ENCODE results near the gene NOVA1. TPM values are rescaled to one million over a fixed set of nuclear protein-coding genes. Genes with fewer than 3 reads are reported as not detected.
A peak's percentile ranks its signal among the peaks of the same experiment; 100 is the strongest.
"Not testable (repeated sequence)": the region's sequence is repeated elsewhere in the genome, so short reads cannot be mapped to it uniquely, and the experiment has no call there.

Gene NOVA1
- total RNA-seq (1 to 10 TPM; 2.3 to 5.2 (median 3.1) TPM), polyA plus RNA-seq (3.5 TPM)
- long read RNA-seq, donor 1, partial matches to known transcripts: 0 of 2 reads
- long read RNA-seq, donor 1, other reads (novel, unspliced or antisense): 1 of 2 reads
- long read RNA-seq, donor 2, partial matches to known transcripts: 0 of 1 reads
- long read RNA-seq, donor 2, other reads (novel, unspliced or antisense): 1 of 1 reads
- long read RNA-seq, donor 3, full-length matches to known transcripts: 1 of 1 reads
- long read RNA-seq, donor 3, partial matches to known transcripts: 0 of 1 reads
- long read RNA-seq, donor 3, other reads (novel, unspliced or antisense): 0 of 1 reads
- long read RNA-seq, donor 4: 0 reads

DNA sequence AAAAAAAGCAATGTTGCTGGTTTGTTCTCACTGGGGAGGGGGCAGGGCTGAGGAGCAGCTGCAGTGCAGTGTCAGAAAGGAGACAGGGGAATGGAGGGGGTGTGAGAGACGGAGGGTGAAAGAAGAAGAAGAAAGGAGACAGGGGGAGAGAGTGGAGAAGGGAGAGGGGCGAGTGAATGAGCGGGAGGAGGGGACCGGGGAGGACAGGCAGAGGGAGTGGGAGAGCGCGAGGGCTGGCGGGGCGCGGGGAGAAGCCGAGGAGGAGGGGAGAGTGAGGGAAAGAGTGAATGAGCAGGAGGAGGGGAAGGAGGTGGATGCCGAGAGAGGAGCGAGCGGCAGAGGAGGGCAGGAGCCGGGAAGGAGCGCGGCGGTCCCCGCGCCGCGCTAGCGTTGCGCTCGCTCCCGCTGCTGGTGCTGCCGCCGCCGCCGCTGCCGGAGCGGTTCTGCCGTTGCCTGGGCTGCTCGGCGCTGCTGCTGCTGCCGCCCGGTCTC is at the start of gene NOVA1:
Gene NOVA1 (minus strand): TSS at position 445 of the 492 bp plus-strand sequence. CDS start 597 bp downstream, outside the sequence.
- H3K4me3 ChIP-seq (ENCODE audit: low read length): peak within 1 kb of the TSS; percentile 95
- H3K9me3 ChIP-seq (ENCODE audit: control insufficient read depth, low read length): no peaks in the 10 kb centered on the region
- WGBS: under 1% methylated on average over 36 of the region's 36 CpGs
- no peak for DNase-seq
- peak; percentile 62 to 72 for ATAC-seq
- intact Hi-C loops (cut with DNase I): no loop called here
- no peaks in the 10 kb centered on the region for H3K27me3 ChIP-seq (ENCODE audit: control insufficient read depth, insufficient read depth)
- H3K4me1 ChIP-seq (ENCODE audit: control insufficient read depth, insufficient read depth, low read length): no peaks in the 10 kb centered on the region
- peak within 1 kb of the TSS; percentile 59 for H3K27ac ChIP-seq (ENCODE audit: low read length)

DNA sequence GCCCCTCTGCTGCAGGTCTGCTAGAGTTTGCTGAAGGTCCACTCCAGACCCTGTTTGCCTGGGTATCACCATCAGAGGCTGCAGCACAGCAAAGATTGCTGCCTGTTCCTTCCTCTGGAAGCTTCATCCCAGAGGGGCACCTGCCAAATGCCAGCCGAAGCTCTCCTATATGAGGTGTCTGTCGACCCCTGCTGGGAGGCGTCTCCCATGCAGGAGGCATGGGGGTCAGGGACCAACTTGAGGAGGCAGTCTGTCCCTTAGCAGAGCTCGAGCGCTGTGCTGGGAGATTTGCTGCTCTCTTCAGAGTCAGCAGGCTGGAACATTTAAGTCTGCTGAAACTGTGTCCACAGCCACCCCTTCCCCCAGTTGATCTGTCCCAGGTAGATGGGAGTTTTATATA is 47.2 kb upstream of the NOVA1 start:
- intact Hi-C loops (cut with DNase I); H3K4me1 ChIP-seq (ENCODE audit: control insufficient read depth, insufficient read depth, low read length); ATAC-seq; H3K27me3 ChIP-seq (ENCODE audit: control insufficient read depth, insufficient read depth); H3K27ac ChIP-seq (ENCODE audit: low read length); H3K9me3 ChIP-seq (ENCODE audit: control insufficient read depth, low read length); DNase-seq; H3K4me3 ChIP-seq (ENCODE audit: low read length): not testable (repeated sequence)
- WGBS: 85% methylated on average over 5 of the region's 5 CpGs

DNA sequence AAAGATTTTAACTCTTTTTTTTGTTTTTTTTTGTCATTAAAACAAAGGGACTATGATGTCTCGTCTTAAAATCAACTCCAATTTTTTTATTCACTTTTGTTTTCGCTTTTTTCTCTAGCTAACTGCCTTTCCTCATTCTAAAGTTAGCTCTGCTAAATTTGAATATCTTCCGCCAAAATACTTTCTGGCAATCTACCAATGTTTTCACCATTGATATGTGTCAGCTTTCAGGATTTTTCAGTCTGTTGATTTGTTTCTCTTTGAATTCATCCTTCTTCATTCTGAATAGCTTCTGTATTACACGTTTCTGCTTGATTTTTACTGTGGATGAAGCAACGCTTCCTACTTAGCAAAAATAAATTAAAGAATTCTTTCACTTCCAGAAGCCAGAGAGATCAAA is 38.7 kb upstream of the NOVA1 start:
- Histone ChIP-seq H3K4me3 (ENCODE audit: low read length) (peak overlapping the region; percentile 10), H3K9me3 (ENCODE audit: control insufficient read depth, low read length) (no peaks in the 10 kb centered on the region), H3K4me1 (ENCODE audit: control insufficient read depth, insufficient read depth, low read length) (no peaks in the 10 kb centered on the region), H3K27me3 (ENCODE audit: control insufficient read depth, insufficient read depth) (no peaks in the 10 kb centered on the region), H3K27ac (ENCODE audit: low read length) (no peak overlapping the region)
- intact Hi-C loops (cut with DNase I): no loop called here
- 27% methylated on average over 5 of the region's 5 CpGs for WGBS
- ATAC-seq (no peak), DNase-seq (no peak)

DNA sequence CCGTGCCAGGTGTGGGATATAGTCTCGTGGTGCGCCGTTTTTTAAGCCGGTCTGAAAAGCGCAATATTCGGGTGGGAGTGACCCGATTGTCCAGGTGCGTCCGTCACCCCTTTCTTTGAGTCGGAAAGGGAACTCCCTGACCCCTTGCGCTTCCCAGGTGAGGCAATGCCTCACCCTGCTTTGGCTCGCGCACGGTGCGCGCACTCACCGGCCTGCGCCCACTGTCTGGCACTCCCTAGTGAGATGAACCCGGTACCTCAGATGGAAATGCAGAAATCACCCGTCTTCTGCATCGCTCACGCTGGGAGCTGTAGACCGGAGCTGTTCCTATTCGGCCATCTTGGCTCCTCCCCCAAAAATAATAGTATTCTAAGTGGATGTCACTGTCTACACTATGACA is 37.1 kb upstream of the NOVA1 start:
- ATAC-seq; H3K4me3 ChIP-seq (ENCODE audit: low read length); H3K27ac ChIP-seq (ENCODE audit: low read length); H3K9me3 ChIP-seq (ENCODE audit: control insufficient read depth, low read length); H3K27me3 ChIP-seq (ENCODE audit: control insufficient read depth, insufficient read depth); intact Hi-C loops (cut with DNase I); H3K4me1 ChIP-seq (ENCODE audit: control insufficient read depth, insufficient read depth, low read length): not testable (repeated sequence)
- 92% methylated on average over 25 of the region's 25 CpGs for WGBS
- DNase-seq: peak in 1 of 3 donors; percentile 4

DNA sequence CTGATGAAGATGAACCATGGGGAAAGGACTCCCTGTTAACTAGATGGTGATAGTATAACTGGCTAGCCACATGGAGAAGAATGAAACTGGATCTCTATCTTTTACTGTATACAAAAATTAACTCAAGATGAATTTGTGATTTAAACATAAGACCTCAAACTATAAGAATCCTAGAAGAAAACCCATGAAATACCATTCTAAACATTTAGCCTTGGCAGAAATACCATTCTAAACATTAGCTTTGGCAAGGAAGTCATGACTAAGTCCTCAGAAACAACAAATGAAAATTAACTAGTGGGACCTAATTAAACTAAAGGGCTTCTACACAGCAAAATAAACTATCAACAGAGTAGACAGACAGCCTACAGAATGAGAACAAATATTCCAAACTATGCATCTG is 28.4 kb upstream of the NOVA1 start:
- intact Hi-C loops (cut with DNase I): no loop called here
- ATAC-seq (no peak), DNase-seq (no peak)
- H3K9me3 ChIP-seq (ENCODE audit: control insufficient read depth, low read length): no peaks in the 10 kb centered on the region
- H3K27ac ChIP-seq (ENCODE audit: low read length): no peak overlapping the region
- no peaks in the 10 kb centered on the region for H3K4me1 ChIP-seq (ENCODE audit: control insufficient read depth, insufficient read depth, low read length)
- no peak overlapping the region for H3K4me3 ChIP-seq (ENCODE audit: low read length)
- H3K27me3 ChIP-seq (ENCODE audit: control insufficient read depth, insufficient read depth): no peaks in the 10 kb centered on the region

GRCh38 chr14:26622611-26623010 is 24.8 kb upstream of the NOVA1 start:
- Histone ChIP-seq H3K9me3 (ENCODE audit: control insufficient read depth, low read length) (no peaks in the 10 kb centered on the region), H3K4me3 (ENCODE audit: low read length) (no peak overlapping the region), H3K27ac (ENCODE audit: low read length) (no peak overlapping the region), H3K27me3 (ENCODE audit: control insufficient read depth, insufficient read depth) (no peaks in the 10 kb centered on the region), H3K4me1 (ENCODE audit: control insufficient read depth, insufficient read depth, low read length) (no peaks in the 10 kb centered on the region)
- 80% methylated on average over 1 of the region's 1 CpG for WGBS
- DNase-seq (no peak), ATAC-seq (no peak)
- intact Hi-C loops (cut with DNase I): no loop called here

DNA sequence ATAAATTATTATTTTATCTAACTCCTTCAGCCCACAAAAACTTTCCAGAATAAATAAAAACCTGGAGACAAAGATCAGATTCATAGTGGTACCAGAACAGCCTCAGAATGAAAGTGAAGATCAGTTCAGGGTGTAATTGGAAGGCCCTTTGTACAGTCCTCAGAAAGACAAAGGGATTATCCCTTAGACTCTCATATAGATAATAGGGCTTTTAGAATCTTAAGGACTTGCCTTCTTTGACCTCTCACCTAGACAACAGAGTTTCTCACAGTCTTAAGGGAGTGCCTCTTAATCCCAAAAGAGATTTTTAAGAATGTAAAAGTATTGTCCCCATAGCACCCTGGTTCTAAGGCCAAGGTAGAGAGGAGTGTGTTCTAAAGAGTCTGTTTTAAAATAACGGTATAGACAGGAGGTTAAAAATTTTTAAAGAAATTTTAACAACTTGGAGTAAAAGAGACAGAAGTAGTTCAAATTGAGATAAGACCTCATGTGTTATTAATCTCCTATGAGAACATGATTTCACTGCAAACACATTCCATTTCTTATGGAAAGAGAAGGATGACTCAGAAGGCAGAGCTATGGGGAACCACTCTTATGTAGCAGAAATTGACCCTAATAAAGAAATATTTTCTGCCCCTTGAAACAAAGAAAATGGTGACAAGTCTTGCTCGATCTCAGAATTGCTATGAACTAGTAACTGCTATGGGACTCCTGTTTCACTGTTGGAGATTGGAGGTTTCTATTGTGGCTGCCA is 24.2 kb upstream of the NOVA1 start:
- intact Hi-C loops (cut with DNase I): no loop called here

GRCh38 chr14:26621364-26621763 is 23.5 kb upstream of the NOVA1 start:
- ATAC-seq: no peak
- H3K9me3 ChIP-seq (ENCODE audit: control insufficient read depth, low read length): no peaks in the 10 kb centered on the region
- intact Hi-C loops (cut with DNase I): no loop called here

More for the DNA sequence above, 24.2 kb upstream of the NOVA1 start:
- DNase-seq (no peak), ATAC-seq (no peak)
- WGBS: 87% methylated on average over 2 of the region's 2 CpGs
- Histone ChIP-seq H3K4me1 (ENCODE audit: control insufficient read depth, insufficient read depth, low read length) (no peaks in the 10 kb centered on the region), H3K9me3 (ENCODE audit: control insufficient read depth, low read length) (no peaks in the 10 kb centered on the region), H3K27ac (ENCODE audit: low read length) (no peak overlapping the region), H3K27me3 (ENCODE audit: control insufficient read depth, insufficient read depth) (no peaks in the 10 kb centered on the region), H3K4me3 (ENCODE audit: low read length) (no peak overlapping the region)

DNA sequence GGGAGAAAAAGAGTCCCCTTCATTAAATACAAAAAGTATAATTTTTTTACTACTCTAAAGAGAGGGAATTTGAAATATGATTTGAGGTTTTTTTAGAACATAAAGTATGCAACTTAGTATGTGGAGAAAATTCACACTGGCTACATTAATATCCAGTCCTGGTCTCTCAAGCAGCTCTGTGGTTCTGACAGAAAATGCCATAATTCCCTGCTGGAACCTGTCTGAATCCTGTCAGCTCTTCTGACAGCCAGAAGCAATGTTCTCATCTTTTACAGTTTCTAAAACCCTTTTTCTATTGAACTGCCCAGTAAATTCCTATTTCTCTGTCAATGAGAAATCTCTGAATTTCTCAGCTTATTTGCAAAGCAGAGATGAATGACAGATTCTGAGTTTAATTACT is 13.4 kb upstream of the NOVA1 start:
- H3K27me3 ChIP-seq (ENCODE audit: control insufficient read depth, insufficient read depth): no peaks in the 10 kb centered on the region
- H3K4me1 ChIP-seq (ENCODE audit: control insufficient read depth, insufficient read depth, low read length): no peaks in the 10 kb centered on the region
- DNase-seq: no peak
- H3K4me3 ChIP-seq (ENCODE audit: low read length): no peak overlapping the region
- no peak overlapping the region for H3K27ac ChIP-seq (ENCODE audit: low read length)
- intact Hi-C loops (cut with DNase I): no loop called here
- no peaks in the 10 kb centered on the region for H3K9me3 ChIP-seq (ENCODE audit: control insufficient read depth, low read length)
- no peak for ATAC-seq

More at GRCh38 chr14:26621364-26621763, 23.5 kb upstream of the NOVA1 start:
- DNase-seq: no peak
- Histone ChIP-seq H3K4me3 (ENCODE audit: low read length) (no peak overlapping the region), H3K4me1 (ENCODE audit: control insufficient read depth, insufficient read depth, low read length) (no peaks in the 10 kb centered on the region), H3K27ac (ENCODE audit: low read length) (no peak overlapping the region), H3K27me3 (ENCODE audit: control insufficient read depth, insufficient read depth) (no peaks in the 10 kb centered on the region)
- 92% methylated on average over 1 of the region's 1 CpG for WGBS

DNA sequence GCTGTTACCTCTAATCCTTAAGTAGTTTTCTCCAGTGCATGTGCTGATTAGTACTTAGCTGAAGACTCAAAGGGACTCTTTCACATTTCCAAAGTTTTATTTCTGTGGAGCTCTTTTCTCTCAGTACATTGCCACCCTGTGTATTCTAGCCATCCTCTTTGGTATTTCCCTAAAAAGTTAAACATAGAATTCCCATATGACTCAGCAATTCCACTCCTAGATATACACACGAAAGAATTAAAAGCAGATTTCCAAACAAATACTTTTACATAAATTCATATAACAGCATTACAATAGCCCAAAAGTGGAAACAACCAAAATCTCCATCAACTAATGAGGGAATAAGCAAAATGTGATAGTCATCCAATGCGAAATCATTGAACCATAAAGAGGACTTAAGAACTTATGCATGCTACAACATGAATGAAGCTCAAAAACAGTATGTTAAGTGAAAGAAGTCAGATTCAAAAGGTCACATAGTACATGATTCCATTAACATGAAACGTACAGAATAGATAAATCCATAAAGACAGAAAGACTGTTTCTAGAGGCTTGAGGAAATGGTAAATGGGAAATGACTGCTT is 9.0 kb upstream of the NOVA1 start:
- intact Hi-C loops (cut with DNase I): no loop called here
- 72% methylated on average over 3 of the region's 3 CpGs for WGBS
- no peak for DNase-seq
- ATAC-seq: no peak
- Histone ChIP-seq H3K4me1 (ENCODE audit: control insufficient read depth, insufficient read depth, low read length) (no peaks in the 10 kb centered on the region), H3K9me3 (ENCODE audit: control insufficient read depth, low read length) (no peaks in the 10 kb centered on the region), H3K27me3 (ENCODE audit: control insufficient read depth, insufficient read depth) (no peaks in the 10 kb centered on the region), H3K27ac (ENCODE audit: low read length) (no peak overlapping the region), H3K4me3 (ENCODE audit: low read length) (no peak overlapping the region)

- H3K4me3 ChIP-seq (ENCODE audit: low read length): no peak overlapping the region
- H3K27me3 ChIP-seq (ENCODE audit: control insufficient read depth, insufficient read depth): no peaks in the 10 kb centered on the region
- WGBS: 73% methylated on average over 2 of the region's 2 CpGs
- intact Hi-C loops (cut with DNase I): no loop called here
- DNase-seq (no peak), ATAC-seq (no peak)
- H3K9me3 ChIP-seq (ENCODE audit: control insufficient read depth, low read length): no peaks in the 10 kb centered on the region
- no peak overlapping the region for H3K27ac ChIP-seq (ENCODE audit: low read length)
- no peaks in the 10 kb centered on the region for H3K4me1 ChIP-seq (ENCODE audit: control insufficient read depth, insufficient read depth, low read length)
Measured at GRCh38 chr14:26605602-26606001, 7.8 kb upstream of the NOVA1 start.
